Raji (cell line): ENCODE measurements around the gene SMARCD1.

Source experiments
- POLR2A ChIP-seq: IDR thresholded peaks from 2 replicates; pipeline ENCODE4 v1.6.1; 2011; ENCODE audit warnings: low read depth, low read length, control low read depth; ENCODE audit not compliant: insufficient read depth

The SMARCD1 gene

DNA sequence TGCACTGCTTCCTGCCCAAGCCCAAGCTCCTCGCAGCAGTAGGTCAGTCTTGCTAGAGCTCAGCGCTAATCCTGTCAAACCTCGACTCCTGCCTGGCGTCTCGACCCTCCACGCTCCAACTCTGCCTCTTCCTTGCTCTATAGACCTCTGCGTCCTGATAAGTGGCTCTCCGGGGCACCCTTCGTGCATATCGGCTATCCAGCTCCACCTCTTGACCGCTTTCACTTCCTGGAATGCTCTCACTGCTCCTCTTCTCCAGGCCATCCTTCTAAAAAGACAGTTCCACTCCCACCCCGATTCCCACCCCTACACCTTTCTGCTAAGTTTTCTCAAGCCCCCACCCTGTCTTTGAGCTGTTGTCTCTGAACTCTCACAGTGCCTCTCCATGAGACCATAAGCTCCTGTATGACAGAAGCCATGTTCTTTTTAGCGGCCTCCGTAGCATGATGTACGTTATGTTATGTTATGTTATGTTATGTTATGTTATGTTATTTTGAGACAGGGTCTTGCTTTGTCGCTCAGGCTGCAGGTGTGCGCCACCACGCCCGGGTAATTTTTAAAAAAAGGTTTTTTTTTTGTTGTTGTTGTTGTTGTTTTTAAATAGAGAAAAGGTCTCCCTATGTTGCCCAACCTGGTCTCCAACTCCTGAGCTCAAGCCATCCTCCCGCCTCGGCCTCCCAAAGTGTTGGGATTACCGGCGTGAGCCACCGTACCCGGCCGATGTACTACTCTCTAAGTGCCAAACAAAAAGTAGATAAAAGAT is 27.5 kb downstream of the SMARCD1 start:
- no peak for TF ChIP-seq POLR2A

DNA sequence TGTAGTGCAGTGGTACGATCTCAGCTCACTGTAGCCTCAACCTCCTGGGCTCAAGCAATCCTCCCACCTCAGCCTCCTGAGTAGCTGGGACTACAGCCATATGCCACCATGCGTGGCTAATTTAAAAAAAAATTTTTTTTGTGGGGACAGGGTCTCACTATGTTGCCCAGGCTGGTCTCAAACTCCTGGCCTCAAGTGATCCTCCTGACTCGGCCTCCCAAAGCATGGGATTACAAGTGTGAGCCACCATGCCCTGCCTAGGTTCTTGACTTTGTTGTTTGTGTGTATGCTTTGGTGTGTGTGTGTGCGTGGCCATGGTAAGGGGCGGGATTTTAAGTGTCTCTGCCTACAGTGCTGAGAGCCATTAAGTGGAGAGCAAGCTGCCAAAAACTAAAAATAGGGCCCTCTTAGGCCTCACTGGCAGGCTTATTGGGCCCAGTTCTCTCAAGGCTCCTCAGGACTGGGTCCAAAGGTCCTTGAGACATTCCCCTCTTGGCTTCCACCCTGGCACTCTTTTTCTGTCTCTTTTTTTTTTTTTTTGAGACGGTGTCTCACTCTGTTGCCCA is 32.0 kb downstream of the SMARCD1 start:
- no peak for TF ChIP-seq POLR2A

DNA sequence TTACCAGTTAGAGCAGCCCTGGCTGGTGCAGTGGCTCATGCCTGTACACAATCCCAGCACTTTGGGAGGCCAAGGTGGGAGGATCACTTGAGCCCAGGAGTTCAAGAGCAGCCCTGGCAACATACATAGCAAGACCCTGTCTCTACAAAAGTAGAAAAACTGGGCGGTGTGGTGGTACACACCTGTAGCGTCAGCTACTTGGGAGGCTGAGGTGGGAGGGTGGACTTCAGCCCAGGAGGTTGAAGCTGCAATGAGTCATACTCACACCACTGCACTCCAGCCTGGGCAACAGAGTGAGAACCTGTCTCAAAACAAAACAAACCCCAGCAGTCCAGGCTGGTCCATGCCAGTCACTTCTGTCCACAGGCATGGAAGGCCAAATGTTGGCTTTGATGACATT is 34.2 kb downstream of the SMARCD1 start:
- no peak for TF ChIP-seq POLR2A

DNA sequence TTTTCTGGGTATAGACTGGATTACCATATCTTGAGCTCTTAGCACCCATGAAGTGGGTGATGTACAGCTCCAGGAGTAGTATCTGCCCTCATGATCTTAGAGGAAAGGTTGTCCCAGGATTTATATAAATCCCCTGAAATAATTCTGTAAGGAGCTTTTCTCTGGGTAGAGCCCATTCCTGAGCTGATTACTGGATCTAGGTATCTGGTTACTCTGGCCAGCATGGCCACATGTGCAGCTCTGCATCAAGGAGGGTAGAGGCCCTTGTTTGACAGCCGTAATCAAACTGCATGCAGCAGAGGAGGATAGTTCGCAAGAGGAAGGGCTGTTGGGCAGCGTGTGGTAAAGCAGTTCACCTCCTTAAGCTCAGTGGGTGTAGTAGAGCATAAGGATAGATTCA is 35.4 kb downstream of the SMARCD1 start:
- TF ChIP-seq POLR2A, result no peak

DNA sequence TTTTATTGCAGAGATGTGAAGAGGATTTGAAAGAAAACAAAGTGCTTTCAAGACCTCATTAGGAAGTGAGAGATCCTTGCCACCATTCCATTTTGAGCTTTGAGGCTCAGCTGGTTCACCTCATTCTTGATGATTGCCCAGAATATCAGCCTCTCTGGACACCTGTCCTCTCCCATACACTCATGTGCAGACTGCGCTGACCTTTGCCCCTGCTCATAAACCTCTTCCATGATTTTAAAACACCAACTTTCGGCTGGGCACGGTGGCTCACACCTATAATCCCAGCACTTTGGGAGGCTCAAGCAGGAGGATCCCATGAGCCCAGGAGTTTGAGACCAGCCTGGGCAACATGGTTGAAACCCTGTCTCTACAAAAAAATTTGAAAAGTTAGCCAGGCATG is 35.8 kb downstream of the SMARCD1 start:
- TF ChIP-seq POLR2A, result no peak

DNA sequence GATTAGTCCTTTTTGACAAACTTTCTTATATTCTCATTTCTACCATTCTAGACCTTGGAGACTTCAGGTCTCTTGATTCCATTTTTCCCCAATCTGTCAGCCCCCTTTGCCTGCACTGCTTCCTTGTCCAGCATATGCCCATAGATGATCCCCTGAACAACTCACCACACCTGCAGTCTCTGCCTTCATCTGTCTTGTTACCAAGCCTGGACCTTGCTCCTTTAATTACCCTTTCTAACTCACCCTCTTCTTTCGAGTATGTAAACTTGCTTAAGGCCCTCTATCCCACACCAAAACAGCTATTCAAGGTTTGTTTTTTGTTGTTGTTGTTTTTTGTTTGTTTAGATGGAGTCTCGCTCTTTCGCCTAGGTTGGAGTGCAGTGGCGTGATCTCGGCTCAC is 36.5 kb downstream of the SMARCD1 start:
- no peak for TF ChIP-seq POLR2A

DNA sequence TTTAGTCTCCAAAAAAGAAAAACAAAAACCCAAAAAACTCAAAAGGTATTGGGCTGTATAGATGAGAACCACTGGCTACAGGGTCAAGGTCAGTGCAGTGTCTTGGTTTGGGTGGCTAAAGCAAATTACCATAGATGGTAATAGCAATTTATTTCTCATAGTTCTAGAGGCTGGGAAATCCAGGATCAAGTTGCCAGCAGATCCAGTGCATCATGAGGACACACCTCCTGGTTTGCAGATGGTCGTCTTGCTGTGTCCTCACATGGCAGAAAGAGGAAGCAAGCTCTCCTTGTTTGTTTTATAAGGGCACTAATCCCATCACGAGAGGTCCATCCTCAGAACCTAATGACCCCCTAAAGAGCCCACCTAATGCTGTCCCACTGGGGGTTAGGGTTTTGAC is 38.1 kb downstream of the SMARCD1 start:
- no peak for TF ChIP-seq POLR2A

DNA sequence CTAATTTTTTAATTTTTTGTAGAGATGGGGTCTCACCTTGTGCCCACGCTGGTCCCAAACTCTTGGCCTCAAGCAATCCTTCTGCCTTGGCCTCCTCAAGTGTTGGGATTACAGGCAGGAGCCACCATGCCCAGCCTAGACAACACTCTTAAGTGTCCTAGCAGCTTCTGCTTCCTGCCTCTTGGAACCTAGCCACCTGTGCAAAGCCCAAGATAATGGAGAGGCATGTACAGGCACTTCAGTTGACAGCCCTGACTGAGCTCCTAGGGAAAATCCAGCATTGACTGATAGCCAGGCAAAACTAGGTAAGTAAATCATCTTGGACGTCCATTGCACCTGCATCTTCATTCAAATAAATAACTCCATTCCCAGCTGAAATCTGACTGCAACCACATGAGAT is 42.4 kb downstream of the SMARCD1 start:
- TF ChIP-seq POLR2A, result no peak

DNA sequence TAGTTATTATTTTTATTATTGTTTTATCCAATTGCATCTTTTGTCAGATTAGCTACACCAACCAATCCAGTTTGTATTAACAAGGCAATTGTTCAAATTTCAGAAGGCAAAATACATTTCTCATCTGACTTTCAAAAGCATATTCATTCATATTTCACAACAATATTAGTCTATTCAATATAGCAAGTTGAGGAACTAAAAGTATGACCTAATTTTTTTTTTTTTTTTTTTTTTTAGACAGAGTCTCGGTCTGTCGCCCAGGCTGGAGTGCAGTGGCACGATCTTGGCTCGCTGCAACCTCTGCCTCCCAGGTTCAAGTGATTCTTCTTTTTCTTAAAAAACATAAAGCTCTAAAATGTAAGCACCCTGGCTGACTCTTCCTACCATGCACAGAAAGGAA is 44.1 kb downstream of the SMARCD1 start:
- TF ChIP-seq POLR2A, result no peak

DNA sequence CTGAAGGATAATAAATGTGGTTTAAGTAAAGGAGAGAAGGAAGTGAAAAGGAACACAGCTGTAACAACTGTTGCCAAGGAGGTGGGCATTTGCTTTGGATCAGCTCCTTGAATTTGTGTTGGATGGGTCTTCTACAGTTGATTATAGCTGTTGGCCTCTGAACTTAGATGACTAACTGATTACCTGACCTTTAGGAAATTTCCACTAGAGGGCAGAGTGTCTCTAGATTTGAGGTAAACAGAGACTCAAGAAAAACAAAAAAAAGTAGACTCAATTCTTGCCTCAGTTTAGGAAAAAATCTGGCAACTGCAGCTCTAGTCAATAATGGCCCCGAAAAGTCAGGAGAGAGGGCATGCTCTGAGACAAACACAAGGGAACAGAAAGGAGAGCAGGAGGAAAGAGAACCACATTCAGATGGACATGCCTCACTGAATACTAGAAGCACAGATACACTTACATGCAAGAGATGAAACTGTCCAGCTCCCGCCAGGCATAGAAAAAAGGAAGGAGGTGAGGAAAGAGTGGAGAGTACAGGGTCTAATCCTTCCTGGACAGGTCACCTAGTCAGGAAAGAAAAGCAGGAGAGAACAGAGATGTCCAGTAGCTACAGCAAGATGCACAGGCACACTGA is 47.5 kb downstream of the SMARCD1 start:
- TF ChIP-seq POLR2A, result no peak

DNA sequence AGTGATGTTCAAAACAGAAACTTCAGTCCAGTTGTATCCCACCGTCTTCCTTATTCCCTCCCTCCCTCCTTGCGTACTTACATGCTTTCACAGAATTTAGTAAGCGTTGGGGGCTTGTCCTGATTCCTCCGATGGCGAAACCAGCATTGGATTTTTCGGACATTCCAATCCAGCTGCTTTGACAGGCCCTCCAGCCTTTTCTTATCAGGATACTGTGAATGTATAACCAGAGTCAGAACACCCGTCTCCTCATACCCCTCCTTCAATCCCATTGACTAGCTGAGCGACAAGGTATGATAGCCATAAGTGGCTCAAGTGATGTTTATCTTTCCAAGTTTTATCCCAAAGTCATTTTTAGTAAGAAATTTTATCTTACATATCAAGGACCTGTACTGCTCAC is 57.9 kb downstream of the SMARCD1 start:
- TF ChIP-seq POLR2A, result no peak

DNA sequence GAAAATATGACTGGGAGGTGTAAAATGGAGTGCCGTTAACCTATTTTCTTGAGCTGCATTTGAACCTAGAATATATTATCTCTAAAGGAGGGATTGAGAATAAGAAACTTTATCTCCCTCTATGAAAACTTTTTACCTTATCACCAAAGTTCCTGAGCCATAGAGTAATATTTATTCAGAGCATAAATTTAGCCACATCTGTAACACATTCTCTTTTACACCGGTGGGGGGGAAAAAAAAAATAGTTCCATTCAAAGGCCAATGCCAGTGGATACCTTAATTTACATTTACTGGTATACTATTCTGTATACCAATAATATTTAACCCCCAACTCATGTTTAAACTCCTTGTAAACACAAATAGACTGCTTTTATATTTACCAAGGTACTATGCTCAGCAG is 60.3 kb downstream of the SMARCD1 start:
- no peak for TF ChIP-seq POLR2A

DNA sequence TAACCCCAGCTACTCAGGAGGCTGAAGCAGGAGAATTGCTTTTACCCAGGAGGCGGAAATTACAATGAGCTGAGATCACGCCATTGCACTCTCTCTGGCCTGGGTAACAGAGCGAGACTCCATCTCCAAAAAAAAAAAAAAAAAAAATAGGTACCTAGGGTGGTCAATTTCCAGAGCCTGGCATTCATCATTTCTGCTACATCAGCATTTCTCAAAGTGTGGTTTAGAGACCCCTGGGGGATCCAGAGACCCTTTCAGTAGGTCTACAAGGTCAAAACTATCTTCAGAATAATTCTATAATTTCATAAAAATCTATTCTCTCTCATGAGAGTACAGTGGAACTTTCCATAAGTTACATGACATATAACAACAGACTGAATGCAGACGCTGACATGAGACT is 62.1 kb downstream of the SMARCD1 start:
- TF ChIP-seq POLR2A, result no peak

DNA sequence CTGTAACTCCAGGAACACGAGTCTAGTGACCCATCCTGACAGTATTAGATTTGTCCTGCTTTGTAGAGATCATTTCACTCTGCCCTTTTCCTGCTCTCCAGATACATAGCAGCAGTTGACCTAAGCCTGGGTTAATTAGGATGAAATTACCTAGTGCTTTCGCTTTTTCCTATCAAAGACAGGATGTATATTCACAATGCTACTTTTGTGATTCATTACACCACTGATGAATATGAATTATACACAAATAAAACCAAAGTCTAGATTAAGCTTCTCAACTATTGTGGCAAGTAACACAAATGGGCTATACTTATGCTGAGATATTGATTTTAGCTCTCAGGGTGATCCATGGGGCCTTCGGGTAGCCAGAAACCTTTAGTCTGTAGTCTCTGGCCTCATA is 64.2 kb downstream of the SMARCD1 start:
- TF ChIP-seq POLR2A, result no peak
